Measurements from ENCODE around the gene FBLN5.
"Not testable (repeated sequence)": the region's sequence is repeated elsewhere in the genome, so short reads cannot be mapped to it uniquely, and the experiment has no call there.

FBLN5 gene

DNA sequence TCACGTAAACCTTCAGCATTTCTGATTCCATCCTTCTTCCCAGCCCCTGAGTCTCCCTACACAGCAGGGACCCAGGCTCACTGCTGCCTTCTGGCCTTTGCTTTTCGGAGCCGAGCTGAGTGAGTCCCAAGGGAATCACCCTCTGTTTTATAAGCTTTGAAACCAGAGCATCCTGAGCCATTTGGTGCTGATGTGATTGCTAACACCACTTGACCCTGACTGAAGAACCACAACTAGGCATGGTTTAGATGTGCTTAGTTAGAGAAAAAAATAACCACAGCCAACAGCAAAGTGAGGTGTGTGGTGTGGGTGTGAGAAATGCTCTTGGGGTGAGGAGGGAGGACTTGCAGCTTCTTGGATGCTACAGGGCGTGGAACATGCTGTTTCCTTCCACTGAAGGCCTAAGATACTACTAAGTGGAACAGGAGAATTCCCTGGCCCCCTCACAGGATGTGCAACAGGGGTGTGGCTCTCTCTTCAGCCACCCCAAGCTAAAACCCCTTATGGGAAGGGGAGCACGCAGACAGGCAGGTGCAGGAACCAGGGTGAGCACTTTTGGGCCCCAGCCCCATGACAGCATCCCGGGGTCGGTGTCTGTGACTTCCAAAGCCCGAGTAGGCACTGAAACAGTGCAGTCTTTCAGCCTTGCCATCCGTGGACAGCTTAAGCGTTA is 80.0 kb downstream of the FBLN5 start, which contains the start of gene TC2N:
Gene TC2N, minus strand, starts transcription at position 221 of the 673 bp plus-strand sequence. CDS start 53,767 bp downstream, outside the sequence.
- no peak for DNase-seq (ENCODE audit: low read depth in 4 of 4, low spot score in 1 of 4)

GRCh38 chr14:91866511-91867295 is 80.8 kb downstream of the FBLN5 start:
- DNase-seq (ENCODE audit: low read depth in 4 of 4, low spot score in 1 of 4): no peak

DNA sequence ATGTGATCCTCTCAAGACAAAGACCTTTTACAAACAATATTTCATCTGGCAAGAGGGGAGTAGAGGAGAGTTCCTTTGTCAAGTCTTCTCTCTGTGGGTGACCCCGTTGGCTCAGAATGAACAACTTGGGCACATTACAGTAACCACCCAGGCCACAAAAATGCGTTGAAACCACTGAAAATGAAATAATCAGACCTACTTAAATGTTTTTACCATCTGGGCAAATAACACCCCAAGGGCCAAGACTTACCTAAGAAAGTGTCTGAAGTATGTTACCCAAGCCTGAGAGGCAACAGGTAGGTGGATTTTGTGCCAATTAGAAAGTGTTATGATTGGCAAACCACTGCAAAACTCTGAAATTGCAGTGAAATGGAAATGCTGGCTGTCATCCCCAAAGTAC is 81.4 kb downstream of the FBLN5 start:
- DNase-seq (ENCODE audit: low read depth in 4 of 4, low spot score in 1 of 4): no peak

- no peak for DNase-seq (ENCODE audit: low read depth in 4 of 4, low spot score in 1 of 4)
Observed at GRCh38 chr14:91862417-91862816, 85.1 kb downstream of the FBLN5 start.

- DNase-seq (ENCODE audit: low read depth in 4 of 4, low spot score in 1 of 4): no peak
Observed at GRCh38 chr14:91861091-91861490, 86.4 kb downstream of the FBLN5 start.

DNA sequence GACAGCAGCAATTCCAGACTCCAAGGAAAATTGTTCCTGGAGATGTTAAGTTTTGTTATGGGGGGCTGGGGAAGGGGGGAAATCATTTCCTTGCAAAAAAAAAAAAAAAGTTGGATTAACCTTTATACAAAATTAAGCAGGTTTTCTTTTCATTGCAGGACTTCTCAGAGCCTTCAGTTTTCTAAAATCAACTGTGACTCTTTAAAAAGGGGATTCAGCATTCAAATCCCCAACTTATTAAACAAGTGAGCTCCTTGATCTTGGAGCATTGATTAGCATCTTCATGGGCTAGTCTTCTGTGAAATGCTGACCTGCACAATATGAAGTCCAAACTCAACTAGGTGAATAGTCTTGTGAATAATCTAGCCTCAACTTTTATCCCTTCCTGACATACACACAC is 87.3 kb downstream of the FBLN5 start:
- DNase-seq (ENCODE audit: low read depth in 4 of 4, low spot score in 1 of 4): no peak

DNA sequence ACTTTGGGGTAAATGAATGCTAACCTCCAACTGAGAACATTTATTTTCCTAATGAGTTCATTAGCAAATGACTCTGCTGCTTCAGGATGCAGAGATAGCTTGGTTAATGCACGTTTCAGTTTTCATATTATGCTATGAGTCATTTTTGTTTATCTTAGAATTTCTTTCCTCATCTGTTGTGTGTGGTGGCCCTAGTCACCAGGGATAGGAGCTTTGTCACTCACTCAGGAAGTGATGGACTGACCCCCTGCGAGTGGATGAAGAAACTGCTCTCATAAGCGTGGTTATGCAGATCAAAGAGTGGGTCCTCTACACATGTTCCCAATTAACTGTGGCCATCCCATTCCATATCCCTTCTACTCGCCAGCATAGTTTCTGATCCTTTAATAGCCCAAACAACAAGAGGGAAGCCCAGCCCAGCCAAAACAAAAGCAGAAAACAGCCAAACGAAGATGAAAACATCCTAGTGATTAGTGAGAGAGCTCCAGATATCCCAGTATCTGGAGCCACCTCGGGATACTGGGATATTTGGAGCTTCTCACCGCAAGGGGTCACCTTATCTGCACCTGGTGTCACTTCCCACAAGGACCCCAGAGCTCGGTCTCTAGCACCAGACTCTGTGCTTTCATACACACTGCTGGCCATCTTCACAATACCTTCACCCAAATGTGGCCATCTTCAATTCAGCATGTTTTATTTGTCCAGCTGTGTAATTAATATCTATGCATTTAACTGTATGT is 88.8 kb downstream of the FBLN5 start:
- DNase-seq (ENCODE audit: low read depth in 4 of 4, low spot score in 1 of 4): no peak

DNA sequence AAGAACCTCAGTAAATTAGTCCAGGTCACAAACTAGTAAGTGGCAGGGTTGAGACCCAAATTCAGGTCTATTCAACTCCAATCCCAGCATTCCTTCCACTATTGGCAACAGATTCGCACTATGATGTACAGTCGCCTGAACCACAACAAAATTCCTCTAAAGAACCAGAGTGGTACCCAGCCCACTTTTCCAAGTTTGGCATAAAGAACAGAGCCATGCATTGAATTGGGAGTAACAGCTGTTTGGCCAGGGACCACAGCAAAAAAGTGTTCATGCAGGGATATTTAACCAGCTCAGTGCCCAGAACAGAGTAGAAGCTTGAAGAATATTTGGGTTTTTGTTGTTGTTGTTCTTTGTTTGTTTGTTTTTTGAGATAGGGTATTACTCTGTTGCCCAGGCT is 89.9 kb downstream of the FBLN5 start:
- DNase-seq (ENCODE audit: low read depth in 4 of 4, low spot score in 1 of 4): no peak

- no peak for DNase-seq (ENCODE audit: low read depth in 4 of 4, low spot score in 1 of 4)
Observed at GRCh38 chr14:91854327-91854934, 93.1 kb downstream of the FBLN5 start.

DNA sequence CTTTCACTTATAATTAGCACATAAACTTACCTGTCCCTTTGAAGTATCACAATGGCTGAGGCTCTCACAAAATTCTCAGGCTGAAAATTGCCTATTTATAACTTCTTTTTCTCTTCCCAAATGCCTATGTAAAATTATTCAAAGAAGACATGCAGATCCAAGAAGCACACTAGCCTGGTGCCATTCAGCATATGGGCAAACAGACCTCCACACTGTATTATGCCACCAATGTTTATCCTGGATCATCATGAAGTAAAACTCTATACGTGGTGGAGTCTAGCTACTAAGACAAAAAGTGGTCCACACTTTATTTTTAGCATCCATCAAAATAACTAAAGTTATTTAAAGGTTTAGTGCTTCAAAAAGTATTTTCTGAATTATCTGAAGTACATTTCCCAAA is 95.9 kb downstream of the FBLN5 start:
- DNase-seq (ENCODE audit: low read depth in 4 of 4, low spot score in 1 of 4): no peak

DNA sequence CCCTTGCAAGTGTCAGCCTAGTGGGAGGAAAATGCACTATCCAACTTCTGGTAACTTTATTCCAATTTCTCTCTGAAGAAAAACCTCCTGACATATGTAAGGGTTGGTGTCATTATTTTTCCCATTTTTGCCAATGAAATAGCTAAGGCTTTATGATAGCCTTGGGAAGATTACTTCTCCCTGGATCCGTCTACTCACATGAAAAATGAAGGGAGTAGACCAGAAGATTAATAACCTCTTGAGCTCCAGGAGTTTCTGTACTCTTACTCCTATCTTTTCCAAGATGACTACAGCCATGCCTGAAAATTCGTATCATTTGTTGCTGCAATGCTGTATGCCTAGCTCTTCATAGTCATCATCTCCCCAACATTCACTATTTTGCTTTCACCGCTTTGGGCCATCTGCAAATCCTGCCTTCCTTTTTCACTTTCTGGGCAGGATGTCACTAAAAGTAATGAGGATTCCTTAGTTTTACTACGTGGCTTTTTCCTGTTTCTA is 98.9 kb downstream of the FBLN5 start:
- DNase-seq (ENCODE audit: low read depth in 4 of 4, low spot score in 1 of 4): no peak

- DNase-seq (ENCODE audit: low read depth in 4 of 4, low spot score in 1 of 4): no peak
Observed at GRCh38 chr14:91847693-91848092, 99.8 kb downstream of the FBLN5 start.

- no peak for DNase-seq (ENCODE audit: low read depth in 4 of 4, low spot score in 1 of 4)
Observed at GRCh38 chr14:91845652-91846051, 101.8 kb downstream of the FBLN5 start.

GRCh38 chr14:91845056-91845455 is 102.4 kb downstream of the FBLN5 start:
- not testable (repeated sequence) for DNase-seq (ENCODE audit: low read depth in 4 of 4, low spot score in 1 of 4)

DNA sequence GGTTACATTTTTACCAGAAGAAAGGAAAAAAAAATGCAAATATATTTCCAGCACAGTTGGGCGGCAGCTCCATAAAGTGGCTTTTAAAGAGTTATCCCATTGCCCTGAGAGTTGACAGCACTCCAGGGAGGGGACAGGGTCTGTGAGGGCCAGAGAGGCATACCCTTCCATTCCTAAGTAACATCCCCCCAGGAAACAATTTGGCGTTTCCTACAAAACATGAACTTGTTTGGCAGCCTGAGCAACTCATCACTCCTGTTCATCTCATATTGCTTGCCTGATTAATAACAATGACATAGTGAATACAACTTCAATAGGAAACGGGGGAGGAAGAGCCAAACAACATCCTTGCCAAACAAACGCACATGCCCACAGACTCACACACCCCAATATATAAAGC is 103.5 kb downstream of the FBLN5 start:
- no peak for DNase-seq (ENCODE audit: low read depth in 4 of 4, low spot score in 1 of 4)

DNA sequence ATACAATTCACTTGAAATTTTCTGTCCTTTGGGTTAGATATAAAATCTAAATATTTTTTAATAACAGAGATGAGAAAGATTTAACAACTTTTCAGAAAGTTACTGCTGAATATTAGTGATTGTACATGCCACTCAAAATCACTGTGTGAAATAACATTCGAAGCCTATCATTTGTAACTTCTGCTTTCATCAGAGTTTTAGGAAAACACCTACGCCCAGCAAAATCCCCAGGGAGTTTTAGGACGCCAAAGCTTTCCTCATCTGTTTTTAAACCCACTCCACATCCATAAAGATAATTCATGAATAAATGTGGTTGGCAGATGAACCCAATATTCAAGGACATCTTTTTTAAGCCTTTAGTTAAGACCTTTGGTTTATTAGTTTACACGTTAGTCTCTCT is 104.1 kb downstream of the FBLN5 start:
- DNase-seq (ENCODE audit: low read depth in 4 of 4, low spot score in 1 of 4): no peak

- no peak for DNase-seq (ENCODE audit: low read depth in 4 of 4, low spot score in 1 of 4)
Observed at GRCh38 chr14:91841065-91841464, 106.4 kb downstream of the FBLN5 start.

- DNase-seq (ENCODE audit: low read depth in 4 of 4, low spot score in 1 of 4): no peak
Observed at GRCh38 chr14:91839749-91840148, 107.7 kb downstream of the FBLN5 start.

GRCh38 chr14:91837076-91837475 is 110.4 kb downstream of the FBLN5 start:
- no peak for DNase-seq (ENCODE audit: low read depth in 4 of 4, low spot score in 1 of 4)

- peak; percentile 78 to 91 (median 88) for DNase-seq (ENCODE audit: low read depth in 4 of 4, low spot score in 1 of 4)
Observed at GRCh38 chr14:91835920-91836843, 111.3 kb downstream of the FBLN5 start.
